ES-I3 (cell line): ENCODE measurements around the gene PDE1A.

Experiments used
- H3K36me3 ChIP-seq: 2 replicates; pipeline ENCODE4 v1.6.1; 2013; ENCODE audit warnings: mild to moderate bottlenecking, low read length, control low read depth, moderate library complexity; ENCODE audit not compliant: insufficient read depth
- H3K4me1 ChIP-seq: 2 replicates; pipeline ENCODE4 v1.6.1; 2013; ENCODE audit warnings: mild to moderate bottlenecking, control low read depth, low read length; ENCODE audit not compliant: insufficient read depth
- H3K9ac ChIP-seq: 2 replicates; pipeline ENCODE4 v1.6.1; 2013; ENCODE audit warnings: low read depth, mild to moderate bottlenecking, low read length, moderate library complexity
- H3K9me3 ChIP-seq: 2 replicates; pipeline ENCODE4 v1.6.1; 2013; ENCODE audit warnings: mild to moderate bottlenecking, low read length, moderate library complexity; ENCODE audit not compliant: control insufficient read depth, insufficient read depth

Gene PDE1A

GRCh38 chr2:182248898-182249297 is 177.9 kb downstream of the PDE1A start:
- Histone ChIP-seq H3K36me3 (no peaks in the 10 kb centered on the region), H3K4me1 (no peaks in the 10 kb centered on the region), H3K9ac (no peak overlapping the region), H3K9me3 (no peaks in the 10 kb centered on the region)

GRCh38 chr2:182248362-182248761 is 178.5 kb downstream of the PDE1A start:
- Histone ChIP-seq H3K36me3 (no peaks in the 10 kb centered on the region), H3K9ac (no peak overlapping the region), H3K9me3 (no peaks in the 10 kb centered on the region), H3K4me1 (no peaks in the 10 kb centered on the region)

GRCh38 chr2:182247831-182248230 is 179.0 kb downstream of the PDE1A start:
- no peaks in the 10 kb centered on the region for H3K36me3 ChIP-seq
- no peaks in the 10 kb centered on the region for H3K4me1 ChIP-seq
- H3K9me3 ChIP-seq, result no peaks in the 10 kb centered on the region
- no peak overlapping the region for H3K9ac ChIP-seq

GRCh38 chr2:182245963-182246362 is 180.9 kb downstream of the PDE1A start:
- Histone ChIP-seq H3K36me3 (no peaks in the 10 kb centered on the region), H3K4me1 (peaks cover 5% of the 10 kb centered on the region; the same call in 1 of the 2 replicates), H3K9me3 (no peaks in the 10 kb centered on the region), H3K9ac (no peak overlapping the region)

GRCh38 chr2:182242609-182243008 is 184.2 kb downstream of the PDE1A start:
- Histone ChIP-seq H3K4me1 (peaks cover 7% of the 10 kb centered on the region; the same call in 1 of the 2 replicates), H3K9ac (no peak overlapping the region), H3K36me3 (no peaks in the 10 kb centered on the region), H3K9me3 (no peaks in the 10 kb centered on the region)

- Histone ChIP-seq H3K36me3 (no peaks in the 10 kb centered on the region), H3K9ac (no peak overlapping the region), H3K4me1 (peaks cover 7% of the 10 kb centered on the region; the same call in 1 of the 2 replicates), H3K9me3 (no peaks in the 10 kb centered on the region)
These were observed 184.9 kb downstream of the PDE1A start for GRCh38 chr2:182241936-182242335.

GRCh38 chr2:182240862-182241371 is 185.9 kb downstream of the PDE1A start:
- no peaks in the 10 kb centered on the region for H3K36me3 ChIP-seq
- no peak overlapping the region for H3K9ac ChIP-seq
- peaks cover 7% of the 10 kb centered on the region; the same call in 1 of the 2 replicates for H3K4me1 ChIP-seq
- no peaks in the 10 kb centered on the region for H3K9me3 ChIP-seq

- H3K36me3 ChIP-seq, result no peaks in the 10 kb centered on the region
- no peaks in the 10 kb centered on the region for H3K4me1 ChIP-seq
- H3K9me3 ChIP-seq, result no peaks in the 10 kb centered on the region
- H3K9ac ChIP-seq, result no peak overlapping the region
These were observed 196.3 kb downstream of the PDE1A start for GRCh38 chr2:182230561-182230960.

- no peaks in the 10 kb centered on the region for H3K36me3 ChIP-seq
- no peaks in the 10 kb centered on the region for H3K4me1 ChIP-seq
- no peak overlapping the region for H3K9ac ChIP-seq
- no peaks in the 10 kb centered on the region for H3K9me3 ChIP-seq
These were observed 197.5 kb downstream of the PDE1A start for GRCh38 chr2:182229297-182229696.

GRCh38 chr2:182228741-182229140 is 198.1 kb downstream of the PDE1A start:
- Histone ChIP-seq H3K36me3 (no peaks in the 10 kb centered on the region), H3K9me3 (no peaks in the 10 kb centered on the region), H3K9ac (no peak overlapping the region), H3K4me1 (no peaks in the 10 kb centered on the region)

- no peaks in the 10 kb centered on the region for H3K36me3 ChIP-seq
These were observed 198.8 kb downstream of the PDE1A start for GRCh38 chr2:182228073-182228473.

GRCh38 chr2:182226807-182227206 is 200.0 kb downstream of the PDE1A start:
- Histone ChIP-seq H3K36me3 (no peaks in the 10 kb centered on the region), H3K9ac (no peak overlapping the region), H3K4me1 (no peaks in the 10 kb centered on the region), H3K9me3 (no peaks in the 10 kb centered on the region)

More at GRCh38 chr2:182228073-182228473, 198.8 kb downstream of the PDE1A start:
- no peaks in the 10 kb centered on the region for H3K4me1 ChIP-seq
- H3K9me3 ChIP-seq, result no peaks in the 10 kb centered on the region
- H3K9ac ChIP-seq, result no peak overlapping the region

- Histone ChIP-seq H3K9me3 (no peaks in the 10 kb centered on the region), H3K9ac (no peak overlapping the region), H3K4me1 (peaks cover 10% of the 10 kb centered on the region; the same call in 1 of the 2 replicates), H3K36me3 (no peaks in the 10 kb centered on the region)
These were observed 202.2 kb downstream of the PDE1A start for GRCh38 chr2:182224669-182225068.

- no peaks in the 10 kb centered on the region for H3K9me3 ChIP-seq
- peaks cover 10% of the 10 kb centered on the region; the same call in 1 of the 2 replicates for H3K4me1 ChIP-seq
- no peaks in the 10 kb centered on the region for H3K36me3 ChIP-seq
- H3K9ac ChIP-seq, result no peak overlapping the region
These were observed 205.8 kb downstream of the PDE1A start for GRCh38 chr2:182220998-182221397.

GRCh38 chr2:182220335-182220734 is 206.5 kb downstream of the PDE1A start:
- H3K9me3 ChIP-seq, result no peaks in the 10 kb centered on the region

More at GRCh38 chr2:182220335-182220734, 206.5 kb downstream of the PDE1A start:
- Histone ChIP-seq H3K4me1 (peaks cover 10% of the 10 kb centered on the region; the same call in 1 of the 2 replicates), H3K36me3 (no peaks in the 10 kb centered on the region), H3K9ac (no peak overlapping the region)
